H1 (cell line): ENCODE data around the gene KRTAP4-1. TPM values are rescaled to one million over a fixed set of nuclear protein-coding genes. Genes with fewer than 3 reads are reported as not detected.

Experiments used
- CTCF ChIA-PET: fragments of 300-600 bp; sonication (Branson Sonifier 250); formaldehyde crosslinking; loops from one replicate; lab custom pipeline; 2021; ENCODE audit not compliant: partially characterized antibody; lab: Charles Lee
- POLR2A ChIA-PET: fragments of 300-600 bp; sonication (Branson Sonifier 250); formaldehyde crosslinking; loops from one replicate; lab custom pipeline; 2021; ENCODE audit warnings: inconsistent platforms; ENCODE audit not compliant: partially characterized antibody; lab: Charles Lee
- DNase-seq, 2 experiments: peaks; one replicate each; pipeline versions ENCODE4 v3.0.0 to v3.0.0-alpha.2; 2010 to 2022; ENCODE audit warnings: low spot score in 2 of 2, low read depth in 1 of 2, mixed read lengths in 1 of 2
- FAIRE-seq: peaks from 2 replicates; lab custom pipeline; 2011; peaks lifted over from hg19 to GRCh38; lab: Jason Lieb, UNC
- H2AFZ ChIP-seq: 2 replicates; pipeline ENCODE4 v1.8.1; 2012; ENCODE audit warnings: low read length, inconsistent platforms
- H2AK5ac ChIP-seq: 2 replicates; pipeline ENCODE4 v1.6.1; 2013; ENCODE audit warnings: low read depth, low read length
- H2BK120ac ChIP-seq: replicated peaks from 2 replicates; pipeline ENCODE3; 2013; ENCODE audit warnings: low read depth, low read length, inconsistent platforms
- H2BK12ac ChIP-seq: 2 replicates; pipeline ENCODE4 v1.6.1; 2013; ENCODE audit warnings: low read depth, low read length
- H2BK15ac ChIP-seq: 2 replicates; pipeline ENCODE4 v1.6.1; 2013; ENCODE audit warnings: low read length
- H2BK20ac ChIP-seq: 2 replicates; pipeline ENCODE4 v1.6.1; 2013; ENCODE audit warnings: low read length
- H2BK5ac ChIP-seq: 2 replicates; pipeline ENCODE4 v1.6.1; 2013; ENCODE audit warnings: low read depth, low read length
- H3K14ac ChIP-seq: 2 replicates; pipeline ENCODE4 v1.6.1; 2013; ENCODE audit warnings: inconsistent platforms; ENCODE audit not compliant: insufficient read length
- H3K18ac ChIP-seq: 2 replicates; pipeline ENCODE4 v1.6.1; 2013; ENCODE audit warnings: low read length; ENCODE audit errors: extremely low read depth
- H3K23ac ChIP-seq: 2 replicates; pipeline ENCODE4 v1.6.1; 2013; ENCODE audit warnings: inconsistent platforms; ENCODE audit not compliant: insufficient read length
- H3K23me2 ChIP-seq: 2 replicates; pipeline ENCODE4 v1.6.1; 2013; ENCODE audit warnings: low read depth, low read length
- H3K27ac ChIP-seq: 2 replicates; pipeline ENCODE4 v1.6.1; 2011; ENCODE audit warnings: low read depth, low read length, inconsistent platforms
- H3K27me3 ChIP-seq, 4 experiments: replicated peaks in 1 of 4; 1 replicate in 1 of 4; 2 replicates in 3 of 4; pipeline versions ENCODE4 v1.6.1 to v1.8.1; 2011 to 2013; ENCODE audit warnings: low read length in 3 of 4, mild to moderate bottlenecking in 3 of 4, inconsistent platforms in 2 of 4, mixed read lengths in 2 of 4, moderate library complexity in 1 of 4; ENCODE audit not compliant: control insufficient read depth in 3 of 4, insufficient read depth in 3 of 4; ENCODE audit errors: extremely low read depth in 1 of 4
- H3K36me3 ChIP-seq, 4 experiments: 2 replicates each; pipeline versions ENCODE4 v1.6.1 to v1.8.1; 2011 to 2013; ENCODE audit warnings: mild to moderate bottlenecking in 4 of 4, low read length in 3 of 4, moderate library complexity in 2 of 4, control low read depth in 1 of 4, inconsistent platforms in 1 of 4; ENCODE audit not compliant: insufficient read depth in 4 of 4, control insufficient read depth in 2 of 4
- H3K4ac ChIP-seq: replicated peaks from 2 replicates; pipeline ENCODE3; 2013; ENCODE audit warnings: low read length, low read depth, mixed read lengths, inconsistent platforms; ENCODE audit not compliant: insufficient read length
- H3K4me1 ChIP-seq, 4 experiments: replicated peaks in 1 of 4; 1 replicate in 1 of 4; 2 replicates in 3 of 4; pipeline versions ENCODE4 v1.6.1 to v1.8.1; 2011 to 2013; ENCODE audit warnings: low read length in 3 of 4, inconsistent platforms in 2 of 4, mixed read lengths in 1 of 4; ENCODE audit not compliant: insufficient read depth in 4 of 4, control insufficient read depth in 3 of 4
- H3K4me2 ChIP-seq, 2 experiments: 2 replicates each; pipeline versions ENCODE4 v1.6.1 to v1.8.1; 2011 to 2013; ENCODE audit warnings: low read depth in 2 of 2, low read length in 2 of 2, control low read depth in 1 of 2, inconsistent platforms in 1 of 2, mild to moderate bottlenecking in 1 of 2; ENCODE audit not compliant: insufficient read depth in 1 of 2
- H3K4me3 ChIP-seq, 4 experiments: fragments of 200-600, 300-600 bp in 1 of 4; sonication (generic), shearing (Covaris generic), sonication (Bioruptor Twin) in 1 of 4; 2 replicates each; pipeline versions ENCODE4 v1.5.1 to v1.8.1; 2011 to 2016; ENCODE audit warnings: low read length in 4 of 4, low read depth in 3 of 4, control low read depth in 2 of 4, inconsistent platforms in 2 of 4, mild to moderate bottlenecking in 2 of 4, mixed read lengths in 1 of 4, moderate library complexity in 1 of 4; ENCODE audit not compliant: insufficient read depth in 2 of 4; ENCODE audit errors: extremely low read depth in 1 of 4
- H3K56ac ChIP-seq: replicated peaks from 2 replicates; pipeline ENCODE3; 2013; ENCODE audit warnings: low read depth, mild to moderate bottlenecking, mixed read lengths, low read length, inconsistent platforms; ENCODE audit not compliant: insufficient read length
- H3K79me1 ChIP-seq: 2 replicates; pipeline ENCODE4 v1.6.1; 2013; ENCODE audit warnings: low read depth, low read length, control low read depth
- H3K79me2 ChIP-seq, 2 experiments: 2 replicates each; pipeline versions ENCODE4 v1.6.1 to v1.8.1; 2012 to 2013; ENCODE audit warnings: low read length in 2 of 2, mild to moderate bottlenecking in 2 of 2, inconsistent platforms in 1 of 2; ENCODE audit not compliant: insufficient read depth in 2 of 2, control insufficient read depth in 1 of 2
- H3K9ac ChIP-seq, 4 experiments: replicated peaks in 1 of 4; 1 replicate in 1 of 4; 2 replicates in 3 of 4; pipeline versions ENCODE4 v1.6.1 to v1.8.1; 2011 to 2013; ENCODE audit warnings: low read depth in 3 of 4, low read length in 3 of 4, control low read depth in 2 of 4, mild to moderate bottlenecking in 2 of 4, moderate library complexity in 2 of 4, inconsistent platforms in 1 of 4; ENCODE audit errors: extremely low read depth in 1 of 4
- H3K9me3 ChIP-seq, 2 experiments: 2 replicates each; pipeline versions ENCODE4 v1.6.1 to v1.8.1; 2012 to 2013; ENCODE audit warnings: mild to moderate bottlenecking in 2 of 2, moderate library complexity in 2 of 2, control low read depth in 1 of 2, inconsistent platforms in 1 of 2, low read depth in 1 of 2, low read length in 1 of 2, mixed read lengths in 1 of 2; ENCODE audit not compliant: insufficient read depth in 2 of 2
- H4K20me1 ChIP-seq, 2 experiments: replicated peaks in 1 of 2; 2 replicates each; pipeline versions ENCODE3 to v1.8.1; 2011 to 2013; ENCODE audit warnings: inconsistent platforms in 2 of 2, low read length in 2 of 2, mild to moderate bottlenecking in 1 of 2; ENCODE audit not compliant: insufficient read depth in 2 of 2, control insufficient read depth in 1 of 2
- H4K5ac ChIP-seq: 2 replicates; pipeline ENCODE4 v1.6.1; 2013; ENCODE audit warnings: low read length, low read depth, mixed read lengths, inconsistent platforms; ENCODE audit not compliant: insufficient read length
- H4K8ac ChIP-seq: 2 replicates; pipeline ENCODE4 v1.8.0; 2013; ENCODE audit warnings: mild to moderate bottlenecking, moderate library complexity, low read length, inconsistent platforms; ENCODE audit not compliant: insufficient read depth; ENCODE audit errors: extremely low read depth
- H4K91ac ChIP-seq: replicated peaks from 2 replicates; pipeline ENCODE3; 2013; ENCODE audit warnings: low read length, mixed read lengths, inconsistent platforms; ENCODE audit not compliant: insufficient read length
- BACH1 ChIP-seq: IDR thresholded peaks from 2 replicates; pipeline ENCODE4 v1.6.1; 2012; ENCODE audit warnings: low read length, improper control_type of control experiment
- CEBPB ChIP-seq: IDR thresholded peaks from 2 replicates; pipeline ENCODE4 v1.6.1; 2012; ENCODE audit warnings: low read depth, low read length
- CREB1 ChIP-seq: IDR thresholded peaks from 2 replicates; pipeline ENCODE4 v1.6.1; 2012; ENCODE audit warnings: inconsistent platforms
- EZH2 ChIP-seq: fragments of 200-600 bp; sonication (generic); IDR thresholded peaks from 2 replicates; pipeline ENCODE4 v1.7.1; 2012; ENCODE audit warnings: low read depth, mild to moderate bottlenecking, moderate library complexity, low read length, inconsistent platforms; ENCODE audit not compliant: severe bottlenecking
- GTF2F1 ChIP-seq: IDR thresholded peaks from 2 replicates; pipeline ENCODE4 v1.6.1; 2012; ENCODE audit warnings: low read depth, low read length, improper control_type of control experiment, borderline replicate concordance
- JUND ChIP-seq: IDR thresholded peaks from 2 replicates; pipeline ENCODE4 v1.6.1; 2011; ENCODE audit warnings: mild to moderate bottlenecking, improper control_type of control experiment, low read length
- PHF8 ChIP-seq: fragments of 200-600 bp; sonication (generic); conservative IDR thresholded peaks from 2 replicates; pipeline ENCODE4 v1.7.1; 2012; ENCODE audit warnings: low read depth, mild to moderate bottlenecking, inconsistent platforms, low read length, moderate library complexity
- RNF2 ChIP-seq: fragments of 200-900, 300-1000 bp; sonication (generic); IDR thresholded peaks from 2 replicates; pipeline ENCODE4 v1.7.1; 2016; ENCODE audit warnings: borderline replicate concordance, low read depth, mild to moderate bottlenecking, antibody characterized with exemption, low read length; ENCODE audit not compliant: poor library complexity, severe bottlenecking; ENCODE audit errors: missing control alignments
- RXRA ChIP-seq: IDR thresholded peaks from 2 replicates; pipeline ENCODE4 v1.6.1; 2011; ENCODE audit warnings: low read depth, mild to moderate bottlenecking, low read length, moderate library complexity; ENCODE audit not compliant: insufficient read depth
- SIRT6 ChIP-seq: IDR thresholded peaks from one replicate; pipeline ENCODE4 v1.7.1; 2012; ENCODE audit warnings: low read length, inconsistent platforms
- SP1 ChIP-seq: IDR thresholded peaks from 2 replicates; pipeline ENCODE4 v1.6.1; 2011; ENCODE audit warnings: low read depth, low read length
- SP4 ChIP-seq: IDR thresholded peaks from 2 replicates; pipeline ENCODE4 v1.6.1; 2012; ENCODE audit warnings: low read length, inconsistent platforms
- TAF1 ChIP-seq: IDR thresholded peaks from 2 replicates; pipeline ENCODE4 v1.6.1; 2011; ENCODE audit warnings: mild to moderate bottlenecking, low read depth, low read length
- TAF7 ChIP-seq: optimal IDR thresholded peaks from 2 replicates; pipeline ENCODE3; 2011; ENCODE audit warnings: low read depth, mild to moderate bottlenecking, inconsistent platforms, low read length, moderate library complexity, borderline replicate concordance
- WGBS, 2 experiments: shearing (Covaris generic) in 1 of 2; methylation state at CpG; one replicate each; pipeline versions ENCODE4 v1.1.6 to v1.1.7; 2013 to 2015; ENCODE audit warnings: low lambda C conversion rate in 2 of 2, mixed read lengths in 2 of 2, inconsistent platforms in 1 of 2, low coverage in 1 of 2, missing lambda C conversion rate in 1 of 2; ENCODE audit not compliant: insufficient replicate concordance in 2 of 2, insufficient coverage in 1 of 2, insufficient read length in 1 of 2; ENCODE audit errors: extremely low coverage in 1 of 2, missing lambda C conversion rate in 1 of 2; 5-methylcytosine and 5-hydroxymethylcytosine counted together
- polyA plus RNA-seq, 7 experiments: library from polyadenylated mRNA; depleted of rRNA in 3 of 7; stranded (reverse) in 5 of 7; unstranded in 2 of 7; fragments of >200 nt in 5 of 7; fragments of 200-250 nt in 2 of 7; gene quantifications; 1 replicate in 5 of 7; 2 replicates in 1 of 7; 4 replicates in 1 of 7; pipeline versions ENCODE4 v1.2.1 to v1.2.3, GENCODE V29; 2011 to 2013; ENCODE audit warnings: missing spikeins in 2 of 7, mixed read lengths in 2 of 7
- total RNA-seq: library from RNA; stranded (reverse); fragmentation: NEBNext Ultra II Directional; extraction: Animal tissue kit (Norgen Biotek cat#: 25700); gene quantifications from 2 replicates; pipeline ENCODE4 v1.2.1, GENCODE V29; 2021

KRTAP4-1 gene
- total and polyA plus RNA-seq, 2 of the 8 experiments (the other 6 are each of a cell fraction or from before 2014, with no cell fraction given), result not detected

- H2BK20ac ChIP-seq, result no peak overlapping the region
- no peak overlapping the region for H2AK5ac ChIP-seq
- no peak overlapping the region for H3K4me2 ChIP-seq
- DNase-seq, result no peak
- H3K9ac ChIP-seq, result 0 out of 7 replicates have a peak overlapping the region, but pooled peaks of 1 of the 4 experiments have one; percentile 13
- H2BK5ac ChIP-seq, result peak overlapping the region; percentile 67; the same call in 1 of the 2 replicates
- H2AFZ ChIP-seq, result no peak overlapping the region
- FAIRE-seq, result no peak
- POLR2A ChIA-PET, result no interaction called here
- 0 out of 4 replicates have a peak, but pooled peaks cover 0 to under 1% of the 10 kb centered on the region in 2 experiments for H3K9me3 ChIP-seq
- no peak overlapping the region for H3K23ac ChIP-seq
- peak overlapping the region; percentile 23; the same call in 1 of the 2 replicates for H2BK12ac ChIP-seq
- H4K20me1 ChIP-seq, result no peaks in the 10 kb centered on the region
- H3K27me3 ChIP-seq, result no peaks in the 10 kb centered on the region
- no peak overlapping the region for H3K56ac ChIP-seq
- H4K91ac ChIP-seq, result no peak overlapping the region
- 85% methylated on average over 7 of the region's 7 CpGs; no CpG with 5 or more reads in 1 of the 2 experiments for WGBS, 2 experiments
- no peaks in the 10 kb centered on the region for H3K23me2 ChIP-seq
- no peak overlapping the region for H3K4ac ChIP-seq
- no peaks in the 10 kb centered on the region for H3K4me1 ChIP-seq
- no peak overlapping the region for H3K4me3 ChIP-seq
- H3K36me3 ChIP-seq, result no peaks in the 10 kb centered on the region
- no peak overlapping the region; the same call in 1 of the 2 replicates for H2BK15ac ChIP-seq
- H4K8ac ChIP-seq, result peak overlapping the region; percentile 77; the same call in 1 of the 2 replicates
- H3K27ac ChIP-seq, result no peak overlapping the region
- no peaks in the 10 kb centered on the region for H3K79me1 ChIP-seq
- no peak overlapping the region for H2BK120ac ChIP-seq
- no peak overlapping the region for H3K14ac ChIP-seq
- CTCF ChIA-PET, result interaction anchor here (0.8 to 1.4 kb wide), 4 partner anchors 13 to 336 kb away, joined by 3 read pairs; no protein-coding TSS in a partner anchor
- H3K79me2 ChIP-seq, result no peaks in the 10 kb centered on the region
- no peak overlapping the region for H3K18ac ChIP-seq
- no peak overlapping the region for H4K5ac ChIP-seq
- TF ChIP-seq SIRT6 (no peak), JUND (no peak), SP4 (no peak), BACH1 (no peak), CREB1 (no peak), TAF1 (no peak), CEBPB (no peak), GTF2F1 (no peak), EZH2 (no peak), TAF7 (no peak), RXRA (no peak), PHF8 (no peak), RNF2 (no peak), SP1 (no peak)
These were observed 27.9 kb upstream of the KRTAP4-1 start for GRCh38 chr17:41212524-41213169.
